Raji (cell line): ENCODE data around the gene PRKCZ.

Source experiments
- POLR2A ChIP-seq: IDR thresholded peaks from 2 replicates; pipeline ENCODE4 v1.6.1; 2011; ENCODE audit warnings: low read depth, low read length, control low read depth; ENCODE audit not compliant: insufficient read depth

PRKCZ gene

GRCh38 chr1:2145946-2146835, 96.0 kb downstream of the PRKCZ start:
- TF ChIP-seq POLR2A: no peak

- no peak for TF ChIP-seq POLR2A
These were observed 96.8 kb downstream of the PRKCZ start for GRCh38 chr1:2146836-2147517.

- no peak for TF ChIP-seq POLR2A
These were observed 98.5 kb downstream of the PRKCZ start for GRCh38 chr1:2148691-2149090.

GRCh38 chr1:2150801-2151200, 100.6 kb downstream of the PRKCZ start:
- no peak for TF ChIP-seq POLR2A

- no peak for TF ChIP-seq POLR2A
These were observed 101.0 kb downstream of the PRKCZ start for GRCh38 chr1:2151252-2151651.

- no peak for TF ChIP-seq POLR2A
These were observed 101.7 kb downstream of the PRKCZ start for GRCh38 chr1:2151911-2152310.

GRCh38 chr1:2152954-2153353, 102.7 kb downstream of the PRKCZ start:
- no peak for TF ChIP-seq POLR2A

- no peak for TF ChIP-seq POLR2A
These were observed 103.8 kb downstream of the PRKCZ start for GRCh38 chr1:2154022-2154421.

GRCh38 chr1:2155147-2155598, 105.0 kb downstream of the PRKCZ start:
- TF ChIP-seq POLR2A: no peak

GRCh38 chr1:2155788-2156187, 105.6 kb downstream of the PRKCZ start:
- TF ChIP-seq POLR2A: no peak

- TF ChIP-seq POLR2A: no peak
These were observed 106.7 kb downstream of the PRKCZ start for GRCh38 chr1:2156866-2157265.

- no peak for TF ChIP-seq POLR2A
These were observed 107.6 kb downstream of the PRKCZ start for GRCh38 chr1:2157856-2158255.

- TF ChIP-seq POLR2A: no peak
These were observed 108.1 kb downstream of the PRKCZ start for GRCh38 chr1:2158272-2158671.

GRCh38 chr1:2159124-2159523, 108.9 kb downstream of the PRKCZ start:
- TF ChIP-seq POLR2A: no peak

- no peak for TF ChIP-seq POLR2A
These were observed 110.5 kb downstream of the PRKCZ start for GRCh38 chr1:2160451-2161300.

GRCh38 chr1:2163205-2163604, 113.0 kb downstream of the PRKCZ start:
- no peak for TF ChIP-seq POLR2A

GRCh38 chr1:2165646-2166045, 115.4 kb downstream of the PRKCZ start:
- no peak for TF ChIP-seq POLR2A
